ENCODE results near the gene ORC3.

The ORC3 gene

GRCh38 chr6:87589693-87590416 lies at the start of gene ORC3, which contains the start of gene RARS2:
Gene ORC3, plus strand, starts transcription at chr6:87590135. Its CDS starts 34 bp downstream, at chr6:87590169.
Gene RARS2, minus strand, starts transcription at chr6:87589987. Its CDS starts 30 bp downstream, at chr6:87589957.
- no peak for FAIRE-seq
- TF ChIP-seq CTCF (IDR thresholded peaks at IDR 0.05; ENCODE audit: insufficient read depth, missing control alignments) = no peak
- peak; percentile 92 for DNase-seq (ENCODE audit: insufficient read length, low spot score)

- FAIRE-seq (no peak), DNase-seq (ENCODE audit: insufficient read length, low spot score) (no peak)
- TF ChIP-seq CTCF (IDR thresholded peaks at IDR 0.05; ENCODE audit: insufficient read depth, missing control alignments) = no peak
These were observed 49.4 kb upstream of the ORC3 start for GRCh38 chr6:87540539-87540938.

GRCh38 chr6:87541041-87541440 lies 48.9 kb upstream of the ORC3 start:
- FAIRE-seq = no peak
- TF ChIP-seq CTCF (IDR thresholded peaks at IDR 0.05; ENCODE audit: insufficient read depth, missing control alignments) = no peak
- no peak for DNase-seq (ENCODE audit: insufficient read length, low spot score)

GRCh38 chr6:87541744-87542143 lies 48.2 kb upstream of the ORC3 start:
- DNase-seq (ENCODE audit: insufficient read length, low spot score) (no peak), FAIRE-seq (no peak)
- TF ChIP-seq CTCF (IDR thresholded peaks at IDR 0.05; ENCODE audit: insufficient read depth, missing control alignments) = no peak

GRCh38 chr6:87543696-87544473 lies 46.0 kb upstream of the ORC3 start:
- FAIRE-seq (no peak), DNase-seq (ENCODE audit: insufficient read length, low spot score) (no peak)
- no peak for TF ChIP-seq CTCF (IDR thresholded peaks at IDR 0.05; ENCODE audit: insufficient read depth, missing control alignments)

GRCh38 chr6:87544474-87544735 lies 45.5 kb upstream of the ORC3 start:
- FAIRE-seq (no peak), DNase-seq (ENCODE audit: insufficient read length, low spot score) (no peak)
- TF ChIP-seq CTCF (IDR thresholded peaks at IDR 0.05; ENCODE audit: insufficient read depth, missing control alignments) = no peak

GRCh38 chr6:87551799-87552198 lies 38.1 kb upstream of the ORC3 start:
- FAIRE-seq (no peak), DNase-seq (ENCODE audit: insufficient read length, low spot score) (no peak)
- TF ChIP-seq CTCF (IDR thresholded peaks at IDR 0.05; ENCODE audit: insufficient read depth, missing control alignments) = no peak

All from D721Med (cell line).